HG03159 (cell line): ENCODE results near the gene SS18.

Source experiments
- ATAC-seq: cut with Tn5 transposase; IDR thresholded peaks from one replicate; pipeline ENCODE4 v1.9.1; 2021; ENCODE audit warnings: mild to moderate bottlenecking, moderate library complexity; ENCODE audit not compliant: unreplicated experiment

SS18 gene

GRCh38 chr18:26003817-26004216, 86.6 kb downstream of the SS18 start:
- ATAC-seq: no peak

GRCh38 chr18:26003356-26003755, 87.1 kb downstream of the SS18 start:
- ATAC-seq: no peak

GRCh38 chr18:26002375-26002910, 88.0 kb downstream of the SS18 start:
- ATAC-seq: no peak

GRCh38 chr18:25998461-25998860, 92.0 kb downstream of the SS18 start:
- ATAC-seq: no peak

- no peak for ATAC-seq
Measured at GRCh38 chr18:25992566-25992965, 97.8 kb downstream of the SS18 start.

- no peak for ATAC-seq
Measured at GRCh38 chr18:25990473-25990872, 99.9 kb downstream of the SS18 start.

GRCh38 chr18:25985707-25986394, 104.6 kb downstream of the SS18 start:
- ATAC-seq: no peak

GRCh38 chr18:25983730-25984129, 106.7 kb downstream of the SS18 start:
- ATAC-seq: no peak

GRCh38 chr18:25982961-25983360, 107.5 kb downstream of the SS18 start:
- ATAC-seq: no peak

- ATAC-seq: no peak
Measured at GRCh38 chr18:25982153-25982552, 108.3 kb downstream of the SS18 start.

GRCh38 chr18:25979369-25980040, 110.9 kb downstream of the SS18 start:
- no peak for ATAC-seq

- ATAC-seq: no peak
Measured at GRCh38 chr18:25976554-25976953, 113.9 kb downstream of the SS18 start.

- ATAC-seq: no peak
Measured at GRCh38 chr18:25974630-25975077, 115.8 kb downstream of the SS18 start.
